GM23338 (cell line): ENCODE results near the gene CNRIP1. TPM values are rescaled to one million over a fixed set of nuclear protein-coding genes. Genes with fewer than 3 reads are reported as not detected.

Source experiments
- ATAC-seq: fragments of 200-7000 bp; cut with Tn5 transposase; 3 replicates; pipeline ENCODE4 v1.9.1; 2020
- DNase-seq: peaks from one replicate; pipeline ENCODE4 v3.0.0-alpha.2; 2015; ENCODE audit warnings: low spot score
- H2AFZ ChIP-seq: fragments of 200-600 bp; sonication (generic); 2 replicates; pipeline ENCODE4 v1.8.0; 2016; ENCODE audit warnings: antibody characterized with exemption, mild to moderate bottlenecking, moderate library complexity
- H3F3A ChIP-seq: fragments of 200-600 bp; sonication (generic); replicated peaks from 2 replicates; pipeline ENCODE4 v1.8.0; 2017; ENCODE audit warnings: antibody characterized with exemption, mixed run types, low read depth
- H3K27ac ChIP-seq: fragments of 200-600 bp; sonication (generic); 2 replicates; pipeline ENCODE4 v1.6.1; 2016; ENCODE audit warnings: low read depth
- H3K27me3 ChIP-seq: fragments of 200-600 bp; sonication (generic); 2 replicates; pipeline ENCODE4 v1.8.0; 2016; ENCODE audit warnings: mild to moderate bottlenecking, mixed run types, moderate library complexity; ENCODE audit not compliant: insufficient read depth
- H3K36me3 ChIP-seq: fragments of 200-600 bp; sonication (generic); 2 replicates; pipeline ENCODE4 v1.8.0; 2016; ENCODE audit warnings: mild to moderate bottlenecking; ENCODE audit not compliant: insufficient read depth
- H3K4me1 ChIP-seq: fragments of 200-600 bp; sonication (generic); 2 replicates; pipeline ENCODE4 v1.8.0; 2016; ENCODE audit warnings: mild to moderate bottlenecking, moderate library complexity; ENCODE audit not compliant: insufficient read depth
- H3K4me2 ChIP-seq: fragments of 200-600 bp; sonication (generic); 2 replicates; pipeline ENCODE4 v1.7.1; 2017; ENCODE audit warnings: mixed run types
- H3K4me3 ChIP-seq: fragments of 200-600 bp; sonication (generic); 2 replicates; pipeline ENCODE4 v1.6.1; 2016; ENCODE audit warnings: mixed run types
- H3K79me2 ChIP-seq: fragments of 200-600 bp; sonication (generic); replicated peaks from 2 replicates; pipeline ENCODE4 v1.8.0; 2017; ENCODE audit warnings: mild to moderate bottlenecking; ENCODE audit not compliant: insufficient read depth
- H3K9me2 ChIP-seq: fragments of 200-600 bp; sonication (generic); 2 replicates; pipeline ENCODE4 v1.8.0; 2017; ENCODE audit not compliant: insufficient read depth
- H4K20me1 ChIP-seq: fragments of 200-600 bp; sonication (generic); replicated peaks from 2 replicates; pipeline ENCODE4 v1.8.0; 2017; ENCODE audit warnings: mild to moderate bottlenecking; ENCODE audit not compliant: insufficient read depth
- H3K27ac Mint-ChIP-seq: 2 replicates; pipeline ENCODE4 v1.8.0; 2020; ENCODE audit warnings: inconsistent platforms, mild to moderate bottlenecking, moderate library complexity, mixed read lengths
- H3K27me3 Mint-ChIP-seq: 3 replicates; pipeline ENCODE4 v1.8.0; 2022; ENCODE audit warnings: low read depth, mild to moderate bottlenecking, moderate library complexity, mixed read lengths, inconsistent platforms; ENCODE audit not compliant: insufficient read depth, poor library complexity
- H3K36me3 Mint-ChIP-seq: 3 replicates; pipeline ENCODE4 v1.8.0; 2021; ENCODE audit warnings: low read depth, mild to moderate bottlenecking, inconsistent platforms, moderate library complexity, mixed read lengths
- H3K4me1 Mint-ChIP-seq: 3 replicates; pipeline ENCODE4 v1.8.0; 2020; ENCODE audit warnings: mild to moderate bottlenecking, inconsistent platforms, mixed read lengths
- H3K4me3 Mint-ChIP-seq: 3 replicates; pipeline ENCODE4 v1.8.0; 2021; ENCODE audit warnings: moderate library complexity, mild to moderate bottlenecking, inconsistent platforms, mixed read lengths
- H3K9me3 Mint-ChIP-seq: 3 replicates; pipeline ENCODE4 v1.8.0; 2020; ENCODE audit warnings: moderate library complexity, mild to moderate bottlenecking, inconsistent platforms, mixed read lengths
- CREB1 ChIP-seq: fragments of 250-450 bp; sonication (Bioruptor Pico); IDR thresholded peaks from 2 replicates; pipeline ENCODE4 v1.5.0; 2020; ENCODE audit warnings: low read depth, mild to moderate bottlenecking, moderate library complexity
- ETS1 ChIP-seq: IDR thresholded peaks from 2 replicates; pipeline ENCODE4 v1.6.1; 2016; ENCODE audit warnings: antibody characterized with exemption
- EZH2 ChIP-seq: fragments of 200-600 bp; sonication (generic); IDR thresholded peaks from one replicate; pipeline ENCODE4 v1.8.0; 2017; ENCODE audit warnings: antibody characterized with exemption, mild to moderate bottlenecking, low read depth; ENCODE audit not compliant: unreplicated experiment
- EZH2phosphoT487 ChIP-seq: fragments of 200-600 bp; sonication (generic); IDR thresholded peaks from one replicate; pipeline ENCODE4 v1.8.1; 2018; ENCODE audit warnings: antibody characterized with exemption; ENCODE audit not compliant: unreplicated experiment
- JUNB ChIP-seq: IDR thresholded peaks from one replicate; pipeline ENCODE4 v1.6.1; 2016; ENCODE audit warnings: antibody characterized with exemption; ENCODE audit not compliant: unreplicated experiment
- NANOG ChIP-seq: IDR thresholded peaks from 2 replicates; pipeline ENCODE4 v1.6.1; 2016; ENCODE audit warnings: antibody characterized with exemption, borderline replicate concordance
- POLR2AphosphoS5 ChIP-seq: IDR thresholded peaks from 2 replicates; pipeline ENCODE4 v1.6.1; 2016; ENCODE audit warnings: antibody characterized with exemption, low read depth
- STAT1 ChIP-seq: IDR thresholded peaks from one replicate; pipeline ENCODE4 v1.6.1; 2016; ENCODE audit warnings: antibody characterized with exemption; ENCODE audit not compliant: unreplicated experiment
- ZNF114 ChIP-seq: fragments of 250-450 bp; sonication (Bioruptor Pico); IDR thresholded peaks from 2 replicates; pipeline ENCODE4 v1.5.0; 2020; ENCODE audit warnings: mild to moderate bottlenecking, moderate library complexity
- ZNF331 ChIP-seq: fragments of 250-450 bp; sonication (Bioruptor Pico); IDR thresholded peaks from 2 replicates; pipeline ENCODE4 v1.5.0; 2020; ENCODE audit warnings: low read depth, mild to moderate bottlenecking, moderate library complexity
- polyA plus RNA-seq: library from polyadenylated mRNA; unstranded; fragments of >200 nt; fragmentation: Nextera tagmentation; extraction: Ambion mirVana; gene quantifications from 2 replicates; pipeline ENCODE4 v1.2.1, GENCODE V29; 2016
- total RNA-seq: library from RNA; depleted of rRNA; stranded (reverse); fragments of >200 nt; shearing (Covaris generic); gene quantifications from 2 replicates; pipeline ENCODE4 v1.2.3, GENCODE V29; 2014
- TF ChIP-seq, protein P1 (sequence below): fragments of 250-450 bp; sonication (Bioruptor Pico); IDR thresholded peaks from 2 replicates; pipeline ENCODE4 v1.5.0; 2020; ENCODE audit warnings: mild to moderate bottlenecking, moderate library complexity
- TF ChIP-seq, protein P2 (sequence below), 2 experiments: fragments of 200-600 bp in 1 of 2; sonication (generic) in 1 of 2; conservative IDR thresholded peaks; 2 replicates each; pipeline versions ENCODE4 v1.5.1 to v1.6.1; 2016 to 2017; ENCODE audit warnings: antibody characterized with exemption in 2 of 2, low read depth in 2 of 2, mild to moderate bottlenecking in 2 of 2, moderate library complexity in 1 of 2
- TF ChIP-seq, protein P3 (sequence below): IDR thresholded peaks from one replicate; pipeline ENCODE4 v1.6.1; 2018; ENCODE audit warnings: antibody characterized with exemption; ENCODE audit not compliant: unreplicated experiment

CNRIP1 gene
- total and polyA plus RNA-seq, 2 experiments from 2014 or later, result 5.9 to 6.9 TPM

DNA sequence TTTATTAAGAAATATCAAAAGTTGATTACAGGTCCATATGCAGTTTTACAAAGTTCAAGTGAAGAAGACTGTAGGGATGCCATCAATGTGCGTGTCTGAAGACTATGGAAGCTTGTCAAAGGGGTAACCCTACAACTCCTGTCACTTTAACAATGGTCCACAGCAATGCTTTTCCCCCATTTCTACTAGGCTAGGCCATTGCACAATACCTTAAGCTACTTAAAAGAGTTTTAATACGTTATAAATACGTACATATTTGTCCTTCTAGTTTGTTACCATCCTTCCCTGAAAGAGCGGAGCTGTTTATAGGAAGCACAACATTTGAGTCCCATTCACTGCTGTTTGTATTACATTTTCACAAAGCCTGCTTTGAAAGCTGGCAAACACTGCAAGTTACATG, 26.7 kb downstream of the CNRIP1 start:
- no peaks in the 10 kb centered on the region for H3K4me1 ChIP-seq
- no peak overlapping the region for H3K4me2 ChIP-seq
- H3K4me3 ChIP-seq, result no peak overlapping the region
- no peaks in the 10 kb centered on the region for H3K79me2 ChIP-seq
- Mint-ChIP-seq H3K27me3 (no peaks in the 10 kb centered on the region), H3K27ac (no peak overlapping the region), H3K4me1 (peaks cover 3% of the 10 kb centered on the region; the same call in 2 of the 3 replicates), H3K4me3 (no peak overlapping the region), H3K36me3 (no peaks in the 10 kb centered on the region), H3K9me3 (no peaks in the 10 kb centered on the region)
- TF ChIP-seq CREB1 (CRISPR knock-in tag) (no peak), STAT1 (no peak), EZH2phosphoT487 (no peak), POLR2AphosphoS5 (no peak), ETS1 (no peak), NANOG (no peak), EZH2 (no peak), JUNB (no peak), ZNF331 (CRISPR knock-in tag) (no peak), ZNF114 (no peak)
- TF ChIP-seq, protein P1, sequence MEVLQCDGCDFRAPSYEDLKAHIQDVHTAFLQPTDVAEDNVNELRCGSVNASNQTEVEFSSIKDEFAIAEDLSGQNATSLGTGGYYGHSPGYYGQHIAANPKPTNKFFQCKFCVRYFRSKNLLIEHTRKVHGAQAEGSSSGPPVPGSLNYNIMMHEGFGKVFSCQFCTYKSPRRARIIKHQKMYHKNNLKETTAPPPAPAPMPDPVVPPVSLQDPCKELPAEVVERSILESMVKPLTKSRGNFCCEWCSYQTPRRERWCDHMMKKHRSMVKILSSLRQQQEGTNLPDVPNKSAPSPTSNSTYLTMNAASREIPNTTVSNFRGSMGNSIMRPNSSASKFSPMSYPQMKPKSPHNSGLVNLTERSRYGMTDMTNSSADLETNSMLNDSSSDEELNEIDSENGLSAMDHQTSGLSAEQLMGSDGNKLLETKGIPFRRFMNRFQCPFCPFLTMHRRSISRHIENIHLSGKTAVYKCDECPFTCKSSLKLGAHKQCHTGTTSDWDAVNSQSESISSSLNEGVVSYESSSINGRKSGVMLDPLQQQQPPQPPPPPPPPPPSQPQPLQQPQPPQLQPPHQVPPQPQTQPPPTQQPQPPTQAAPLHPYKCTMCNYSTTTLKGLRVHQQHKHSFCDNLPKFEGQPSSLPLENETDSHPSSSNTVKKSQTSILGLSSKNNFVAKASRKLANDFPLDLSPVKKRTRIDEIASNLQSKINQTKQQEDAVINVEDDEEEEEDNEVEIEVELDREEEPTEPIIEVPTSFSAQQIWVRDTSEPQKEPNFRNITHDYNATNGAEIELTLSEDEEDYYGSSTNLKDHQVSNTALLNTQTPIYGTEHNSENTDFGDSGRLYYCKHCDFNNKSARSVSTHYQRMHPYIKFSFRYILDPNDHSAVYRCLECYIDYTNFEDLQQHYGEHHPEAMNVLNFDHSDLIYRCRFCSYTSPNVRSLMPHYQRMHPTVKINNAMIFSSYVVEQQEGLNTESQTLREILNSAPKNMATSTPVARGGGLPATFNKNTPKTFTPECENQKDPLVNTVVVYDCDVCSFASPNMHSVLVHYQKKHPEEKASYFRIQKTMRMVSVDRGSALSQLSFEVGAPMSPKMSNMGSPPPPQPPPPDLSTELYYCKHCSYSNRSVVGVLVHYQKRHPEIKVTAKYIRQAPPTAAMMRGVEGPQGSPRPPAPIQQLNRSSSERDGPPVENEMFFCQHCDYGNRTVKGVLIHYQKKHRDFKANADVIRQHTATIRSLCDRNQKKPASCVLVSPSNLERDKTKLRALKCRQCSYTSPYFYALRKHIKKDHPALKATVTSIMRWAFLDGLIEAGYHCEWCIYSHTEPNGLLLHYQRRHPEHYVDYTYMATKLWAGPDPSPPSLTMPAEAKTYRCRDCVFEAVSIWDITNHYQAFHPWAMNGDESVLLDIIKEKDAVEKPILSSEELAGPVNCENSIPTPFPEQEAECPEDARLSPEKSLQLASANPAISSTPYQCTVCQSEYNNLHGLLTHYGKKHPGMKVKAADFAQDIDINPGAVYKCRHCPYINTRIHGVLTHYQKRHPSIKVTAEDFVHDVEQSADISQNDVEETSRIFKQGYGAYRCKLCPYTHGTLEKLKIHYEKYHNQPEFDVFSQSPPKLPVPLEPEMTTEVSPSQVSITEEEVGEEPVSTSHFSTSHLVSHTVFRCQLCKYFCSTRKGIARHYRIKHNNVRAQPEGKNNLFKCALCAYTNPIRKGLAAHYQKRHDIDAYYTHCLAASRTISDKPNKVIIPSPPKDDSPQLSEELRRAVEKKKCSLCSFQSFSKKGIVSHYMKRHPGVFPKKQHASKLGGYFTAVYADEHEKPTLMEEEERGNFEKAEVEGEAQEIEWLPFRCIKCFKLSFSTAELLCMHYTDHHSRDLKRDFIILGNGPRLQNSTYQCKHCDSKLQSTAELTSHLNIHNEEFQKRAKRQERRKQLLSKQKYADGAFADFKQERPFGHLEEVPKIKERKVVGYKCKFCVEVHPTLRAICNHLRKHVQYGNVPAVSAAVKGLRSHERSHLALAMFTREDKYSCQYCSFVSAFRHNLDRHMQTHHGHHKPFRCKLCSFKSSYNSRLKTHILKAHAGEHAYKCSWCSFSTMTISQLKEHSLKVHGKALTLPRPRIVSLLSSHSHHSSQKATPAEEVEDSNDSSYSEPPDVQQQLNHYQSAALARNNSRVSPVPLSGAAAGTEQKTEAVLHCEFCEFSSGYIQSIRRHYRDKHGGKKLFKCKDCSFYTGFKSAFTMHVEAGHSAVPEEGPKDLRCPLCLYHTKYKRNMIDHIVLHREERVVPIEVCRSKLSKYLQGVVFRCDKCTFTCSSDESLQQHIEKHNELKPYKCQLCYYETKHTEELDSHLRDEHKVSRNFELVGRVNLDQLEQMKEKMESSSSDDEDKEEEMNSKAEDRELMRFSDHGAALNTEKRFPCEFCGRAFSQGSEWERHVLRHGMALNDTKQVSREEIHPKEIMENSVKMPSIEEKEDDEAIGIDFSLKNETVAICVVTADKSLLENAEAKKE, result no peak
- TF ChIP-seq, protein P2, sequence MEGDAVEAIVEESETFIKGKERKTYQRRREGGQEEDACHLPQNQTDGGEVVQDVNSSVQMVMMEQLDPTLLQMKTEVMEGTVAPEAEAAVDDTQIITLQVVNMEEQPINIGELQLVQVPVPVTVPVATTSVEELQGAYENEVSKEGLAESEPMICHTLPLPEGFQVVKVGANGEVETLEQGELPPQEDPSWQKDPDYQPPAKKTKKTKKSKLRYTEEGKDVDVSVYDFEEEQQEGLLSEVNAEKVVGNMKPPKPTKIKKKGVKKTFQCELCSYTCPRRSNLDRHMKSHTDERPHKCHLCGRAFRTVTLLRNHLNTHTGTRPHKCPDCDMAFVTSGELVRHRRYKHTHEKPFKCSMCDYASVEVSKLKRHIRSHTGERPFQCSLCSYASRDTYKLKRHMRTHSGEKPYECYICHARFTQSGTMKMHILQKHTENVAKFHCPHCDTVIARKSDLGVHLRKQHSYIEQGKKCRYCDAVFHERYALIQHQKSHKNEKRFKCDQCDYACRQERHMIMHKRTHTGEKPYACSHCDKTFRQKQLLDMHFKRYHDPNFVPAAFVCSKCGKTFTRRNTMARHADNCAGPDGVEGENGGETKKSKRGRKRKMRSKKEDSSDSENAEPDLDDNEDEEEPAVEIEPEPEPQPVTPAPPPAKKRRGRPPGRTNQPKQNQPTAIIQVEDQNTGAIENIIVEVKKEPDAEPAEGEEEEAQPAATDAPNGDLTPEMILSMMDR (conservative IDR thresholded peaks at IDR 0.05; ENCODE audit: low read depth in 2 of 2), result no peak
- TF ChIP-seq, protein P3, sequence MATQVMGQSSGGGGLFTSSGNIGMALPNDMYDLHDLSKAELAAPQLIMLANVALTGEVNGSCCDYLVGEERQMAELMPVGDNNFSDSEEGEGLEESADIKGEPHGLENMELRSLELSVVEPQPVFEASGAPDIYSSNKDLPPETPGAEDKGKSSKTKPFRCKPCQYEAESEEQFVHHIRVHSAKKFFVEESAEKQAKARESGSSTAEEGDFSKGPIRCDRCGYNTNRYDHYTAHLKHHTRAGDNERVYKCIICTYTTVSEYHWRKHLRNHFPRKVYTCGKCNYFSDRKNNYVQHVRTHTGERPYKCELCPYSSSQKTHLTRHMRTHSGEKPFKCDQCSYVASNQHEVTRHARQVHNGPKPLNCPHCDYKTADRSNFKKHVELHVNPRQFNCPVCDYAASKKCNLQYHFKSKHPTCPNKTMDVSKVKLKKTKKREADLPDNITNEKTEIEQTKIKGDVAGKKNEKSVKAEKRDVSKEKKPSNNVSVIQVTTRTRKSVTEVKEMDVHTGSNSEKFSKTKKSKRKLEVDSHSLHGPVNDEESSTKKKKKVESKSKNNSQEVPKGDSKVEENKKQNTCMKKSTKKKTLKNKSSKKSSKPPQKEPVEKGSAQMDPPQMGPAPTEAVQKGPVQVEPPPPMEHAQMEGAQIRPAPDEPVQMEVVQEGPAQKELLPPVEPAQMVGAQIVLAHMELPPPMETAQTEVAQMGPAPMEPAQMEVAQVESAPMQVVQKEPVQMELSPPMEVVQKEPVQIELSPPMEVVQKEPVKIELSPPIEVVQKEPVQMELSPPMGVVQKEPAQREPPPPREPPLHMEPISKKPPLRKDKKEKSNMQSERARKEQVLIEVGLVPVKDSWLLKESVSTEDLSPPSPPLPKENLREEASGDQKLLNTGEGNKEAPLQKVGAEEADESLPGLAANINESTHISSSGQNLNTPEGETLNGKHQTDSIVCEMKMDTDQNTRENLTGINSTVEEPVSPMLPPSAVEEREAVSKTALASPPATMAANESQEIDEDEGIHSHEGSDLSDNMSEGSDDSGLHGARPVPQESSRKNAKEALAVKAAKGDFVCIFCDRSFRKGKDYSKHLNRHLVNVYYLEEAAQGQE, result no peak
- no peak for ATAC-seq
- DNase-seq, result no peak
- H2AFZ ChIP-seq, result no peak overlapping the region
- no peaks in the 10 kb centered on the region for H3F3A ChIP-seq
- H3K27ac ChIP-seq, result no peak overlapping the region
- no peaks in the 10 kb centered on the region for H4K20me1 ChIP-seq
- H3K27me3 ChIP-seq, result no peaks in the 10 kb centered on the region
- H3K9me2 ChIP-seq, result no peaks in the 10 kb centered on the region
- H3K36me3 ChIP-seq, result no peaks in the 10 kb centered on the region
